ENCODE results near the gene SHE. TPM values are rescaled to one million over a fixed set of nuclear protein-coding genes. Genes with fewer than 3 reads are reported as not detected.
"Not testable (repeated sequence)": the region's sequence is repeated elsewhere in the genome, so short reads cannot be mapped to it uniquely, and the experiment has no call there.

The SHE gene
- total RNA-seq, 4 donors from 2014 or later, result 15.6 to 77.9 (median 25.4) TPM

DNA sequence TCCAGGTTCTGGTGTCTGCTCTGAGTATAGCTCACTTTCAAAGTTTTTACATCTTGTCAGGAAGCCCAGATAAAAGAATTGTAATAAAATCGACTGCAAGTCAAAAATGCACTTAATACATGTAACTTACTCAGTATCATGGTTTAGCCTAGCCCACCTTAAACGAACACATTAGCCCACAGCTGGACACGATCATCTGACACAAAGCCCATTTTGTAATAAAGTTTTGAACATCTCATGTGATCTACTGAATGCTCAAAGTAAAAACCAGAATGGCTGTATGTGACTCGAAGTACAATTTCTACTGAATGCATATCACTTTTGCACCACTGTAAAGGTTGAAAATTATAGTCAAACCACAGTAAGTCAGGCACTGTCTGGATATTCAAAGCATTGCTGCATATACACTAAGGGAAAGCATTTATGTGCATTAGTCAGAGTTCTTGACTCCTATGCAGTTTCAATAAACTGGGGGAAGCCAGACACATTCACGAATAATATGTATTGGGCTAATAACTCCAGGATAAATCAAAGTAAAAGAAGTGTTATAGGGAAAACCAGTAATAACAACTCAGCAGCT, 12.4 kb downstream of the SHE start:
- TF ChIP-seq CTCF (IDR thresholded peaks at IDR 0.05), result no peak
- ATAC-seq (ENCODE audit: low FRiP score) (no peak), DNase-seq (ENCODE audit: low spot score) (no peak)

DNA sequence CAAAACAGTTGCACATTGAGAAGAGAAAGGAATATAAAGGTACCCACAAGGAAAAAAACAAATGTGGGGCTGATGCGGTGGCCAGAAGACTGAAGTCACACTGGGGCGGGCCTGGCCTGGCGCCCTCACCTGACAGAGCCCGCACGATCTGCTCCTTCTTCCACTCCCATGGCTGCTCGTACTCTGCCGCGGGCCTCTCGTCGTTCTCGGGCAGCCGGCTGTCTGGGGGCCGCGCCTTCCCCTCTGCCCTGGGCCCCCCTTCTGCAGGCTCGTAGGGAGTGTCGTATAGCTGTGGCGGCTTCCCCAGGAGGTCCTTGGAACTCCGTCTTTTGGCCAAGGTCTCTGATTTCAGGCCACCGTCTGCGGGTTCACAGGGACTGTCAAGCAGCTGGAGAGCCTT, 13.3 kb downstream of the SHE start:
- no peak for ATAC-seq (ENCODE audit: low FRiP score)
- DNase-seq (ENCODE audit: low spot score), result no peak
- TF ChIP-seq CTCF (IDR thresholded peaks at IDR 0.05), result no peak

DNA sequence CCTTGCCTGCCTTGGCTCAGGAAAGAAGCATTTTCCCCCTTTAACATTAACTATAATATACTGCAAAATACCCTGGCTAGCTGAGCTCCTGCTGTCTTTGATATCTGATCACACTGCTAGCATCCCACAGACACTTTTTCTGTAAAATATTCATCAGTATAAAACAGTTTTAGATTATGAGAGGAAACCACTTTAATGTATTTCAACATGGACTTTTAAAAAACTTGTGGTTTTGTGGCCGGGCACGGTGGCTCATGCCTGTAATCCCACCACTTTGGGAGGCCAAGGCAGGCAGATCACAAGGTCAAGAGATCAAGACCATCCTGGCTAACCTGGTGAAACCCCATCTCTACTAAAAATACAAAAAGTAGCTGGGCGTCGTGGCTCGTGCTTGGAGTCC, 15.5 kb downstream of the SHE start:
- DNase-seq (ENCODE audit: low spot score); ATAC-seq (ENCODE audit: low FRiP score): not testable (repeated sequence)

DNA sequence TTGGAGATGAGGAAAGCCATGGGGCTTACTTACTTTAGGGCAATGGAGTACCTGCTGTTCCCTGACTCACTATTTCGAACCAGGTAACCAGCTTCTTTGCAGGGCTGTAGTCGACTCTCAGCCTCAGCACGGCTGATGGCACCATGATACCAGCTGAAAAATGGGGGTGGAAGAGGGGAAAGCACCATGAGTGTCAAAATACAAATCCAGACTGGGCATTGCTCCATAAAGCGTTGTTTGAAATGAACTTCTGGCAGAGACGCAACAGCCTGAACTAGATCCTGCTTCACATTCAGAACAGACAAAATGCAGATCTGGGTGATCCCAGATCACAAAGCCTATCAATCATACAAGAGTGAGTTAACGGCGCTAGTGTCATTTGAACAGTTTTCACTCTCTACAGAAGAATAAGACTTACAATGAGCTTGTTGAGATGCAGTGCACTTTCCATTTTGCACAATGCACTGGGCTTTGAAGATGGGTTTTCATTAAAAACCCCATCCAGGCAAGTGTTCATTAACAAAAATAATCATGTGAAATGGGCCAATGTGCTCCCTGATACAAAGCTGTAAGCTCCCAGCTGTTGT, 16.2 kb downstream of the SHE start:
- TF ChIP-seq CTCF (IDR thresholded peaks at IDR 0.05), result no peak
- no peak for ATAC-seq (ENCODE audit: low FRiP score)

DNA sequence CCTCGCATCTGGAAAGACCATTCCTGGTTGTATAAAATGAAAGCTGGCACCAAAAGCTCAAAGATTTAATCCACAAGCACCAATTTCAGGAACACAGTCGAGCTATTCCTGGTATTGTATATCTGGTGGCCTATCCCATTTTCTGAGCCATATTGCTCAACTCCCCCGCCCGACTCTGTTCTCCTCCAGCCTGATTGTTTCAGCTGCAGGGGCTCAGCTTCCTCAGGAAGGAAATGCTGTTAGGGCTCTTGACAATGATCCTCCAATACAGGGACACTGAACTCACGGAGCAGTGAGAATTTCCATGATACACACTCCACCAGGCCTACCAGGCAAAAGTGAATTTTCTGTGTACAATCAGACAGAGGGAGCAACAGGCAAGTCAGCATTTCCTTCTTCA, 17.1 kb downstream of the SHE start:
- DNase-seq (ENCODE audit: low spot score) (no peak), ATAC-seq (ENCODE audit: low FRiP score) (peak; percentile 30)
- TF ChIP-seq CTCF (IDR thresholded peaks at IDR 0.05), result no peak

More for the DNA sequence above, 16.2 kb downstream of the SHE start:
- no peak for DNase-seq (ENCODE audit: low spot score)

- no peak for TF ChIP-seq CTCF (IDR thresholded peaks at IDR 0.05)
- ATAC-seq (ENCODE audit: low FRiP score) (peak; percentile 85), DNase-seq (ENCODE audit: low spot score) (peak; percentile 22)
Measured at GRCh38 chr1:154483941-154484803, 18.0 kb downstream of the SHE start.

DNA sequence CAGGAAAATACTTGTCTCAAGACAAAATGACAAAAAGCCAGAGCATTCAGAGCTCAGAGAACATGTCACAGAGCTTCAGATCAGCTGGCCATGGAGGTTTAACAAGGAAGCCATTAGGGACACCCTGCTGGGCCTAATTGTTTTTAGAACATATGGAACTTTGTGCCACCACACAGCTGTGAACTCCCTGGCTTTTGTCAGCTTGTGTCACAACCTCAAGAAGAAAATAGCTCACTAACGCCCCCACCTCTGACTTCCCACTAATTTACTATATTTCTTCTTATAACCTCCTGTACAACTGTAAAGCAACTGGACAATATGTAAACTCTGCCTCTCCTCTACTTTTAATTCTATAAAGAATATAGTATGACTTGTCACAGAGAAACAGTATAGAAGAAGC, 21.2 kb downstream of the SHE start:
- DNase-seq (ENCODE audit: low spot score) (no peak), ATAC-seq (ENCODE audit: low FRiP score) (no peak)
- TF ChIP-seq CTCF (IDR thresholded peaks at IDR 0.05), result no peak

Measured in omental fat pad (tissue), 4 donors.